Glomerular endothelial cell (primary cell): Measurements from ENCODE around the gene TRIO. TPM values are rescaled to one million over a fixed set of nuclear protein-coding genes. Genes with fewer than 3 reads are reported as not detected.

Experiments used
- DNase-seq: peaks from one replicate; pipeline ENCODE4 v3.0.0-alpha.2; 2011; ENCODE audit warnings: low read depth, low spot score; ENCODE audit errors: extremely low read depth
- total RNA-seq: library from RNA; depleted of rRNA; stranded (reverse); fragments of >200 nt; gene quantifications from 2 replicates; pipeline ENCODE4 v1.2.3, GENCODE V29; 2015

Gene TRIO
- total RNA-seq, 1 donor from 2014 or later: 304 TPM

DNA sequence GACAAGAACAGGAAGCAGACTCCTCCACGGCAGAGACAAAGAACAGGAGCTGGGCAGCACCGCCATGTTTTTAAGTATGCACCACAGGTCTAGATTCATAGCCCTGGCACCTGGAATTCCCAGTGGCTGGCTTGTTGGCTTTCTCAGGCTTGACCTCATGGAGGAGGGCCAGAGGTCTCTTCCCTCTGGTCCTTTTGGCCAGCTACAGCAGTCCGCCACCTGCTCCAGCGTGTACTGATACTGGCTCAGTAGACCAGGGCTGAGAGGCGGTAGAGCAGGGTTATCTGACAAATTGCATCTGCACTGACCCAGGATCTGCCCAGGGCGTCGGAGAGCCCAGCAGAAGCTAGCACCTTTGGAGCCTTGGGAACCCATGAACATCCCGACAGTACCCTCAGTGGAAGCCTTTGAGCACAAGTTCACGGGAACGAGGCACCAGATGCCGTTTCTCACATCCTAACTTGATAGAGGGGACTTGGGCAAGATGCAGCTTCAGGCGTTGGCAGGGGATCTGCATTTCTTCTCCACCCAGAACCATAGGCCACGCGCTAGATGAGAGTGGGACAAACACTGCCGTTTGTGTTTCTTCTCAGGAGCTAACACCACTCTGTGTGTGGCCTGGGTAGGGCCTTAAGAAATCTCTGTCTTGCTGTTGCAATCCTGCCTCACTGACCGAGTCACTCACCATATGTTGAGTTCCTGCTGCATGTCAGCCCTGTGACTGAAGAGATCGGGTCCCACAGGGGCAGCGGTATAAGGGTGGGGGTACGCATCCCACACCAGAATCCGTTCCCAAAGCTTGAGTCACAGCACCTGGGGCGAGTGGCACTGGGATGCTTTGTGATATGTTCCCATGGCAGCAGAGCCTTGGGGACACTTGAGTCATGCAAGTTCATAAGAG, 348.1 kb downstream of the TRIO start:
- no peak for DNase-seq

DNA sequence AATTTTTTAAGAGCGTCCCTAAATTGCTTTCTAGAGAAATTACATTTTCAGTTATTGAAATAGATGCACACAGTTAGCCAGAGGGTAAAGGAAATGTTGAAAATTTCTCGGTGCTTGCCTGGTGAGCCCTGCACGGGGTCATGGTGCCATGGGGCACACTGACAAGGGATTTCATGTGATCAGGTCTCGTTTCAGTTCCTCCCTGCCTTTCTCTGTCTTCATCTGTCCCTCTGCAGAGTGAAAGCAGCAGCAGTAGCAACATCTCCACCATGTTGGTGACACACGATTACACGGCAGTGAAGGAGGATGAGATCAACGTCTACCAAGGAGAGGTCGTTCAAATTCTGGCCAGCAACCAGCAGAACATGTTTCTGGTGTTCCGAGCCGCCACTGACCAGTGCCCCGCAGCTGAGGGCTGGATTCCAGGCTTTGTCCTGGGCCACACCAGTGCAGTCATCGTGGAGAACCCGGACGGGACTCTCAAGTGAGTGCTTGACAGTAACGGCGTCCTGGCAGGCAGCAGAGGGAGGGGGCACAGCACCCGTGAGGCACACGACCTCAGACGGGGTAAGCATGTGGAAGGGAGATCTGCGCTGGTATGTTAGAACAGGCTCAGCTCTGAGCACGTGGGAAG, 349.3 kb downstream of the TRIO start:
- no peak for DNase-seq

DNA sequence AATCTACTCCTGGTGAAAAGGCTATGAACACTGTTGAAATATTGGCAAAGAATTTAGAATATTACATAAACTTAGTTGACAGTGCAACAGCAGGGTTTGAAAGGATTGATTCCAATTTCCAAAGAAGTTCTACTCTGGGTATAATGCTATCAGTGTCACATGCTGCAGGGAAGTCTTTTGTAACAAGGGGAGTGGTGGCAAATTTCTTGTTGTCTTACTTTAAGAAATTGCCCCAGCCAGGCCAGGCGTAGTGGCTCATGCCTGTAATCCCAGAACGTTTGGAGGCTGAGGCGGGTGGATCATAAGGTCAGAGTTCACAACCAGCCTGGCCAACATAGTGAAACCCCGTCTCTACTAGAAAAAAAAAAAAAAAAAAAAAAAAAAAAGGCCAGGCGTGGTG, 352.2 kb downstream of the TRIO start:
- DNase-seq: no peak

DNA sequence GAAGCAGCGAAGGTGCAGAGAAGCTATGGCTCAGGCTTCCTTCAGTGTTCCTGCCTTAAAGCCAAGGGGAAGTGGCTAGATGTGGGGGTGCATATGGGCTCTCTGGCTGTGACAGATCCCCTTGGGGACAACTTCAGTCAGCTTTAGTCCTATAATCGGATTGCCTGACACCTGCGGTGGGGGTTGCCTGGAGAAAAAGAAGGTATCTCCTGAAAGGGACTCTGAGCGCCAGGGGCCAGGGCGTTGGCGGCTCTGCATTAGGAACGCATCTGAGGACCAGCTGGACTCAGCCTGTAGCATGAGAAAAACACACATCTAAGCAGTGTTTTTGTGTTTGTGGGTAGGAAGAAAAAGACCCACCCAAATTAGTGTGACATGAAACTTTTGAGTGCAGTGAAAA, 354.2 kb downstream of the TRIO start:
- DNase-seq: no peak

DNA sequence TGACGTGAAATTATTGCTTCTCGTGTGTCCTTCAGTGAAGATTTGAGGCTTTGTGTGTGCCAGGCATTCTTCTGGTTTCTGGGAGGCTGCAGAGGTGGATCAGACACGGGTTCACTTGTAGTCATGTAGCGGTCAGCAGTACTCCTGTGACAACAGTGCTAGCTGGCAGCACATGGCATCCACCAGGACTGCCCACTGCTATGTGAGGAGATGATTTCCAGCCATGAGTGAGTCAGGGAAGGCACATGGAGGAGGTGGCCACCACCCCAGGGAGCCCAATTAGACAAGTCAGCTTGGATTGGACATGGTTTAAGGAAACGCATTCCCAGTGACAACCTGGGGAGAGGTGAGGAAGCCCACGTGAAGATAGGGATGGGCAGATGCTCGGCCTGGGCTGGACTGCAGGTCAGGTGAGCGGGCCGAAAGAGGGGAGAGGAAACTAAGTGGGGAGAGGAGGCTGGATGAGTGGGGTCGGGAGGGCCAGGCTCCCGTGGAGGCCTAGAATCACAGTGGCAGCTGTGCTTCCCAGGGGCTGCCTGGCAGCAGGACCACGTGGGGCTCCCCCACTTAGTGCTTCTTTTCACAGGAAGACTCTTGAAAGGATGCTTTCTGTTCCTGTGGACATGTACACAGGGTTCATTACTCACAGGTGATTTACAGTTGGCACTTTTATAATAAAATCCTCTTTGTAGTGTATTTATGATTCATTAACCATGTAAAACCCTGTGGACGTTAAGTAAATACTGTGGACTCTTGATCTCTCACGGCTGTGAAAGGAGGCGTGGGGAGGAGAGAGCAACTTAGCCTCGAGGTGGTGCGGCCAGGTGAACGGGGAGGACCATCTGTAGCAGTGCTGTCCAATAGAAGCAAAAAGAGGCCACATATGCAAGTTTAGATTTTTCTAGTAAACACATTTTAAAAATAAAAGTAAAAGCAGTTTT, 358.5 kb downstream of the TRIO start:
- DNase-seq: no peak

DNA sequence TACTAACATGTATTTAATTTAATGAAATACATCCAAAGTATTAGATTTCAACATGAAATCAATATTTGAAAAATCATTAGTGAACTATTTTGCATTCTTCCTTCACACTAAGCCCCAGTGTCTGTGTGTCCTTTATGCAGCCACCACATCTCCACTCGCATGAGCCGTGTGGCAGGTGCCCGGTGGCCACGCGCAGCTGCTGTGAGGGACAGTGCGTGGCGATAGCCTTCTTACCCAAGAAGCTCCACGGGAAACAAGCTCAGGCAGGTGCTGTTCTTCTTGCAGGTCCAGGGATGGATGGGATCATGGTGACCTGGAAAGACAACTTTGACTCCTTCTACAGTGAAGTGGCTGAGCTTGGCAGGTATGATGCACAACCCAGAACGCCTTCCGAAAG, 359.1 kb downstream of the TRIO start:
- no peak for DNase-seq

DNA sequence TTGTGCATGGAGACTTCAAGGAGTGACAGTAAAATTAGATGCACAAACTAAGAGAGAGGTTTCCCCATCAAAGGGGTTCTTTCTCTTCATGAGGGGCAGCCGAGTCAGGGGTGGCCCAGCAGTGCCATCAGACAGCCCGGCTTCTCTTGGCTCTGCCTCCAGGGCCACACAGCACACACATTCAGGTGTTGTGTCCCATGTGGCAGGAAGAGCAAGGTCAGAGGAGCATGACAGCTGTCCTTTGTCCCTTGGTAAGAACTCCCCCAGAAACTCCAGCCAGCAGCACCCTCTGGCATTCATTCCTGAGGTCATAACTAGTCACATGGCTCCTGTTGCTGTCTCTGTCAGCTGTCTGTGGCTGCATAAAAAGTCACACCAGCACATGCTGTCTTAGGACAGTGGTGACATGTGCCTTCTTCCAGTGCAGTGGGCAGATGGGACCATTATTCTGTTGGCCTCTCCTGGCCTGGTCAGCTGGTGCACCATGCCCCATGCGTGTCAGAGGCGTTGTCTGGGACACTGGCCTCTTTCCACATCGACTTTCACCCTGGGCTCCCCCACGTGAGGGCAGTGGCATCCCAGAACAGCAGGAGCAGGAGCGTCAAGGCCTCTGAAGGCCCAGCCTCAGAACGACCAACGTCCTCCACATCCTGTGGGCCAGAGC, 360.0 kb downstream of the TRIO start:
- DNase-seq: no peak

DNA sequence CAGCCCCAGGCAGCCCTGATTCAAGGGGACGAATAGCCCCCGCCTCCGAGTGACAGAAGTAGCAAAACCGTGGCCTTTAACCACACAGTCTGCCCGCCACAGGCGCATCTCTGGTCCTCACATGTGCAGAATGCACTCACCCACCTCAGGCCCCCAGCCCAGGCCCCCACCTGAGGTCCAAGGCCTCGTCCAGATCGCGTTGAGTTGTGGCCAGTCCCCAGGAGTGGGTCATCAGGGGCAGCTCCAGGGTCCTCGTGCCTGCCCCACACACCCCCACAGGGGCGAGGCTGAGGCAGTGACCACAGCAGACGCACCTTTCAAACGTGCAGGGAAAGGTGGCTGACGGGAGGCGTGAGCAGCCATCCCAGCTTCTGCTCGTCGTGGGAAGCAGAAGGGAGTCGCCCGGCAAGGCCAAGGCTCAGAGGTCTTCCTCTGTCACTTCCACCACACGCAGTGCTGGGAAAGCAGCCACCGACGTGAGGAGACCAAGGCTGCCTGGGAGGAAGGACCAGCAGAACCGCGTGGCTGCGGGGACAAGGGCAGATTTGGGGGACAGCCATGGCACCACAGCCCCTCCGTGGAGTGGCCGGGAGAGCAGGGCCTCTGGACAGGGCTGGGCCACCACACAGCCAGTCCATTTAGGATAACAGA, 360.7 kb downstream of the TRIO start:
- DNase-seq: no peak

DNA sequence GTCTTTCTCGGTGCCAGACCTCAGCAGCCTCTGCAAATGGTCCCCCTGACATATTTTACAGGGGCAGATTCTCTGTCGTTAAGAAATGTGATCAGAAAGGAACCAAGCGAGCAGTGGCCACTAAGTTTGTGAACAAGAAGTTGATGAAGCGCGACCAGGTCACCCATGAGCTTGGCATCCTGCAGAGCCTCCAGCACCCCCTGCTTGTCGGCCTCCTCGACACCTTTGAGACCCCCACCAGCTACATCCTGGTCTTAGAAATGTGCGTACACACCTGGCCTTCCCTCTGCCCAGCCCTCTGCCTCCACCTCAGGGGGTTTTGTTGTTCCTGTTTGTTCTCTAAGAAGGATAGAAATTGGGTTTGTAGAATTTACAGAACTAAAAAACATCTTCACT, 361.2 kb downstream of the TRIO start:
- DNase-seq: no peak

DNA sequence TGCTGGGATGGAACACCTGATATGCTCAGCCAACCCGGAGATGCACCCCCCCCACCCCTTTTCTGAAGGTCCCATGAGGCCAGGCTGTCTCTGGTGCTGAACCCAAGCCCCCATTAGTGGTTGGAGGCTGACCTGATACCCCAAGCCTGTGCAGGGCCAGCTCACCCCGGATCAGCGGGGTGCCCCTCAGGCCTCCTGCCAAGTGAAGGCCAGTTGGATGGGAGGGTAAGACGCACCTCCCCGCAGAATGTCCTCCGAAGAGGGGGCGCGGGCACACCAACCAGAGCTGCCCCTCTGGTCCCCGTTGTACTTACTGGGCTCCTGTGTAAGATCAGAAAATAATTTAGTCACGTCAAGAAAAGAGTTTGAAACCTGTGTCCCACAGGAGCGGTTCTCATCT, 361.7 kb downstream of the TRIO start:
- no peak for DNase-seq

DNA sequence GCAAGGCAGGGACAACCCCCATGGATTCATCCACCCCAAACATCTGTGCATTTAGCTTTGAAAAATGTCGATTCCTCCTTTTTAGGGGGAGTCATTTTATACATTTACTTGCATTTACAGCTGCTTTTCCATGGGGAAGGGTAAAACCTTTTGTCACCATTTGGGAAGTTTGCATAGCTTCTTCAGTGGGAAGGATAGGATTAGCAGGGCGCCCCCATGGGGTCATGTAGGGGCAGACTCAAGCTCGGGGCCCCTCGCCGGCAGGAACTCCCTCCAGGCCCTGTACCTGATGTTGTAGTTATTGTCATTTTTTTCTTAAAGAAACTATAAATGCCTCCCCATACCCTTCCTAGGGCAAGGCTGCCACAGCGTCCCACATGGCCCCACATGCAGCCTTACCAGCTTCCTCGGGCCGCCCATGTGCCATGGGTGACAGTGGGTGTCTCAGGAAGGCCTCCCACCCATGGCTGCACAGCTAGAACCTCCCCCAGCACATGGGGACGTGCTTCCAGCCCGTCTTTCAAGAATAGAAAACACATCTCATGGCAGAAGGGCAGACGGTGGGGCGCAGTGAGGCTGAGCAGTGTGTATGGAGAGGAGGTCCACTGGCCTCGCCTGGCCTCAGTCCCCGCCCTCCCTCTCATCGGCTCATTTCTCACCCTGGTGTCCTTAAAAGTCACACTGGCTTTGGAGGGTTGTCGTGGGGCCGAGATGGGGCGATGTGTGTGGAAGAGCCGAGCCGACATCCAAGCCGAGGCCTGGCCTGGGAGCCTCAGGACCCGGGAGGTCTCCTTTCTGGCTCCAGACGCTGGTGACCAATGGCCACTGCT, 362.4 kb downstream of the TRIO start:
- no peak for DNase-seq

DNA sequence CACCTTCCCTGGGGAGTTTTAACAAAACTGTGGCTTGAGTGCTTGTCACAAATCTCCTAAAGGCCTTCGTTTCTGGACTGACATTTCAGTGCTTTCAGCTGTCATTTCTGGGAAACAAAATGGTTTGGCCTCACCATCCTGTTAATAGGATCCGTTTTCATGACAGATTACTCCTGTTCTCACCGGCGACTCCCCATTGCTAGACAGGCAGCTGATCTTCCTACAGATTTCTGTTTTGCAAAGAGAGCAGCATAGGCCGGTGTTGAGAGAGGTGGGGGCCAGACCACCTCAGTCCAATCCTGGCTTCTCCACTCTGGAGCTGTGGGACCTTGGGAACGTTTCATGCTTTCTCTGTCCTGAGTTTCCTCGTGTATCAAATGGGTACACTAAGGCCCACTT, 363.0 kb downstream of the TRIO start:
- no peak for DNase-seq

DNA sequence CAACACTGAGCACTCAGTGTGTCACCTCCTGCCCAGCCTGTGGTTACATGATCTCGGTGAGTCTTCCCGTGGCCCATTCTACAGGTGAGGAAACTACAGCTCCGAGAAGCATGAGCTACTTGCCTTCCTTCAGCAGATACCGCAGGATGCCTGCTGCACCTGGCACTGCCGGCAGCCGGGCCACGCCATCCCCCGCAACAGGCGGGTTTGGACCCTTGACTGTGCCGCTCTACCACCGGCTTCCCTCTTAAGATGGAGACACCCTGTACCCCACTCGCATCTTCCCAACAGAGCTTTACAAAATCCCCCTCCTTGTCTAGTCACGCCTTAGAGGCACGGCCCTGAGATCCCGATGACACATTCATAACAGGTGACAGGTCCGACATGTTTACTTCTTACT, 363.5 kb downstream of the TRIO start:
- no peak for DNase-seq

DNA sequence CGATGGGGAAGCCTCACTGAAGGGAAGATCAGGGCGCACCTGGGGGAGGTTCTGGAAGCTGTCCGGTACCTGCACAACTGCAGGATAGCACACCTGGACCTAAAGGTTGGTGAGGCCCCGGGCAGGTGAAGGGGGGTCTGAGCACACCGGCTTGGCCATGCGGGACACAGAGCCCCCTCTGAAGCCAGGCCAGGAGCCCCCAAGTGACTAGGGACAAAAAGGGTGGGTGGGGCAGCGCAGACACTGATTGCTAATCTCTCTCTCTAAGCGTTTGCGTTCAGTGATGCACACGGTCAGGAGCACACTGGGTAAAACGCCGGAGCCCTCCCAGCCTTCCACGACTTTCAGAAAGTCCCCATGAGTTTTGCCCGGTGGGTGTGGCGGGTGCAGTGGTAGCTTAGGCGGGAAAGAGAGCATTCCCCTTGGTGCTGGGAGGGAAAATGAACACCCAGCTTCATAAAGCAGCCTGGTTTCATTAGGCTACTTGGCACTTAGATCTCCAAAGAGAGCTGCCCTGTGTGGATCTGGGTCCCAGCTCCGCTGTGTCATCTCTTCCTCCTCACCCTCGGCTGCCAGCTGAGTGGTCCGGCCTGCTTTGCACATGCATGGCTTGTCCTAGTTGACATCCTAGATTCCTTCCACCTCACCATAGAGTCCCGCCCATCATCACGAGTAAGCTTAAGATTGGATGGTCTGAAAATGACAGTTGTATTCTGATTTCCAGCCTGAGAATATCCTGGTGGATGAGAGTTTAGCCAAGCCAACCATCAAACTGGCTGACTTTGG, 364.2 kb downstream of the TRIO start:
- DNase-seq: no peak

DNA sequence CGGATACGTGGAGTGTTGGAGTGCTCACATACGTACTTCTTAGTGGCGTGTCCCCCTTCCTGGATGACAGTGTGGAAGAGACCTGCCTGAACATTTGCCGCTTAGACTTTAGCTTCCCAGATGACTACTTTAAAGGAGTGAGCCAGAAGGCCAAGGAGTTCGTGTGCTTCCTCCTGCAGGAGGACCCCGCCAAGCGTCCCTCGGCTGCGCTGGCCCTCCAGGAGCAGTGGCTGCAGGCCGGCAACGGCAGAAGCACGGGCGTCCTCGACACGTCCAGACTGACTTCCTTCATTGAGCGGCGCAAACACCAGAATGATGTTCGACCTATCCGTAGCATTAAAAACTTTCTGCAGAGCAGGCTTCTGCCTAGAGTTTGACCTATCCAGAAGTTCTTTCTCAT, 364.9 kb downstream of the TRIO start:
- DNase-seq: no peak

DNA sequence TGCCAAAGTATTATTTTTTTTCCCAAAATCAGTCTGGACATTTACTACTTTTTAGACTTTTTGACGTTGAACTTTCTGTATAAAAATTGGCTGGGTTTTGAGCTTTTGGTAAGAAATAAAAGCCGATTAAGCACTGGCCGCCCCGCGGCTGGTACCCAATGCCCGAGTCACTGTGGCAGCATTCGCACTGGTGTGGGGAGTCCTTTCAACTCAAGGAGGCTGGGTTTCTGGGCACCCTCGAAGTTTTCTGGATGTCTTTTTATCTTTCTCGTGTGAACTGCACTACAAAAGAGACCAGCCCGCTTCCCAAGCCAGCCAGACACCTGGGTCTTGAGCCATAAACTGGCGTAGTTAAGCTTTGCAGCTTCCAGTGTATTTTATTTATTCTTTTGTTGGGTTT, 366.4 kb downstream of the TRIO start:
- no peak for DNase-seq

DNA sequence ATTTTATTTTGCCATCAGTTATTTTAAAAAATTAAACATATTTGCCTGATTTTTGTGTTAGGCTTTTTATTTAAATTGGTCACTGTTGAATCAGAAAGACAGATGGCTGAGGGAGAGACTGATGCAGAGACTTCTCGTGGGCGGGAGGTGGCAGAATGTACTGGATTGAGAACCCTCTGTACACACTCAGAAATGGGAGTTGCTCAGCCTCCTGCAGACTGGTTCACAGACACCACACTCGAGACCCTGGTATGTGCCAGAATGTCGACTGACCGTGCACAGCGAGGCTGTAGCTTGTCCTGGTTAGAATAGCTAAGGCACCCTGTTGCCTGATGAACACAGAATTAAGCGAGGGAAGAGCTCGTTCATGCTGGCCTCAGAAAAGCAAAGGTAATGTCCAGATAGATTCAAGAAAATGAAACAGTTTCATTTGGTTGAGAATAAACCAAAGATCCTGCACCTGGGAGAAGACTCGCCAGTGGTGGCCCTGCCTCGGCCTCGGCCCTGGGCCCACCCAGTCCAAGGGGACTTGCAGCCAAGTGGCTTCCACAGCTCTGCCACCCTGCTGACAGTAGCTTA, 367.1 kb downstream of the TRIO start:
- DNase-seq: no peak

DNA sequence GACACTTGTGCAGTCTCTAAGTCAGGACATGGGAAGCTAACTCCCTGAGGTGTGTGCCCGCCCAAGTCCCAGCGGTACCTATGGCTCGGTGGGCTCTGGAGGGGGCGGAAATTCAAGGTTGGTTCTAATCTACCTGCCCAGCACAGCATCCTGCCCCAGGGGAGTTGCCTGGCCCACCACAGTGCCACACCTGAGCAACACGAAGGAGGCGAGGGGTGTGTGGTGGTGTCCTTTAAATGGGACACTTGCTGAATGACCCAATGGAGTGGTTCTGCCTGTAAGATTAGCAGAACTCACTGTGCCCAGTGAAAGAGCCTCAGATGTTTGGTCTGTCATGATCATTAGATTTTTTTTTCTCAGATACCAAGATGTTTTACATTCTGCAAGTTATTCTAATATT, 367.7 kb downstream of the TRIO start:
- no peak for DNase-seq
